Mucosa of stomach (tissue), 1 donor: ENCODE measurements around the gene NOP14.
"Not testable (repeated sequence)": the region's sequence is repeated elsewhere in the genome, so short reads cannot be mapped to it uniquely, and the experiment has no call there.

ENCODE experiments used
- H3K27me3 ChIP-seq: one replicate; pipeline ENCODE4 v1.7.0; 2013; ENCODE audit warnings: mild to moderate bottlenecking, low read length; ENCODE audit not compliant: control insufficient read depth, insufficient read depth
- H3K36me3 ChIP-seq: one replicate; pipeline ENCODE4 v1.7.0; 2013; ENCODE audit warnings: low read length; ENCODE audit not compliant: control insufficient read depth, insufficient read depth
- H3K4me1 ChIP-seq: one replicate; pipeline ENCODE4 v1.7.0; 2013; ENCODE audit warnings: mild to moderate bottlenecking, low read length; ENCODE audit not compliant: control insufficient read depth, insufficient read depth
- H3K4me3 ChIP-seq: one replicate; pipeline ENCODE4 v1.7.0; 2013; ENCODE audit warnings: low read length
- H3K9ac ChIP-seq: one replicate; pipeline ENCODE4 v1.7.0; 2013; ENCODE audit warnings: mild to moderate bottlenecking, low read length, moderate library complexity
- H3K9me3 ChIP-seq: one replicate; pipeline ENCODE4 v1.7.0; 2013; ENCODE audit warnings: mild to moderate bottlenecking, low read length, moderate library complexity; ENCODE audit not compliant: control insufficient read depth
- donor health status: Pancreatic carcinoma.

The NOP14 gene

GRCh38 chr4:2981256-2981819 lies 18.1 kb upstream of the NOP14 start:
- Histone ChIP-seq H3K4me3 (no peak overlapping the region), H3K4me1 (no peaks in the 10 kb centered on the region), H3K27me3 (no peaks in the 10 kb centered on the region), H3K36me3 (no peaks in the 10 kb centered on the region), H3K9ac (no peak overlapping the region), H3K9me3 (no peaks in the 10 kb centered on the region)

GRCh38 chr4:2977211-2978088 lies 14.2 kb upstream of the NOP14 start:
- Histone ChIP-seq H3K4me1 (no peaks in the 10 kb centered on the region), H3K9me3 (no peaks in the 10 kb centered on the region), H3K4me3 (no peak overlapping the region), H3K27me3 (no peaks in the 10 kb centered on the region), H3K36me3 (no peaks in the 10 kb centered on the region), H3K9ac (no peak overlapping the region)

- H3K4me3 ChIP-seq: no peak overlapping the region
- no peaks in the 10 kb centered on the region for H3K36me3 ChIP-seq
- no peaks in the 10 kb centered on the region for H3K4me1 ChIP-seq
- no peaks in the 10 kb centered on the region for H3K9me3 ChIP-seq
- H3K27me3 ChIP-seq: no peaks in the 10 kb centered on the region
- no peak overlapping the region for H3K9ac ChIP-seq
These were observed 8.1 kb upstream of the NOP14 start for GRCh38 chr4:2971275-2971674.

GRCh38 chr4:2968381-2968780 lies 5.2 kb upstream of the NOP14 start:
- no peaks in the 10 kb centered on the region for H3K9me3 ChIP-seq
- H3K4me1 ChIP-seq: no peaks in the 10 kb centered on the region
- H3K27me3 ChIP-seq: no peaks in the 10 kb centered on the region
- no peaks in the 10 kb centered on the region for H3K36me3 ChIP-seq
- H3K9ac ChIP-seq: no peak overlapping the region
- H3K4me3 ChIP-seq: no peak overlapping the region

GRCh38 chr4:2965262-2965661 lies 2.1 kb upstream of the NOP14 start:
- Histone ChIP-seq H3K9ac (no peak overlapping the region), H3K36me3 (no peaks in the 10 kb centered on the region), H3K4me3 (no peak overlapping the region), H3K27me3 (no peaks in the 10 kb centered on the region), H3K9me3 (no peaks in the 10 kb centered on the region), H3K4me1 (peaks cover 13% of the 10 kb centered on the region)

GRCh38 chr4:2964706-2965258 lies 1.6 kb upstream of the NOP14 start:
- Histone ChIP-seq H3K9me3 (no peaks in the 10 kb centered on the region), H3K4me3 (no peak overlapping the region), H3K36me3 (no peaks in the 10 kb centered on the region), H3K4me1 (peaks cover 13% of the 10 kb centered on the region), H3K9ac (no peak overlapping the region), H3K27me3 (no peaks in the 10 kb centered on the region)

- no peaks in the 10 kb centered on the region for H3K27me3 ChIP-seq
- H3K4me3 ChIP-seq: peak overlapping the region; percentile 67
- H3K36me3 ChIP-seq: no peaks in the 10 kb centered on the region
- H3K9ac ChIP-seq: peak overlapping the region; percentile 55
- H3K4me1 ChIP-seq: peaks cover 13% of the 10 kb centered on the region
- no peaks in the 10 kb centered on the region for H3K9me3 ChIP-seq
These were observed 813 bp upstream of the NOP14 start for GRCh38 chr4:2963966-2964471.

- Histone ChIP-seq H3K9ac (peak overlapping the region; percentile 83), H3K4me3 (peak overlapping the region; percentile 67), H3K27me3 (no peaks in the 10 kb centered on the region), H3K36me3 (no peaks in the 10 kb centered on the region), H3K9me3 (no peaks in the 10 kb centered on the region), H3K4me1 (peaks cover 13% of the 10 kb centered on the region)
These were observed 512 bp downstream of the NOP14 start for GRCh38 chr4:2962614-2963174.

GRCh38 chr4:2961811-2962441 lies 1.3 kb downstream of the NOP14 start:
- H3K36me3 ChIP-seq: no peaks in the 10 kb centered on the region
- H3K4me3 ChIP-seq: peak overlapping the region; percentile 67
- peaks cover 13% of the 10 kb centered on the region for H3K4me1 ChIP-seq
- no peaks in the 10 kb centered on the region for H3K27me3 ChIP-seq
- no peaks in the 10 kb centered on the region for H3K9me3 ChIP-seq
- peak overlapping the region; percentile 83 for H3K9ac ChIP-seq

GRCh38 chr4:2961421-2961810 lies 1.8 kb downstream of the NOP14 start:
- H3K27me3 ChIP-seq: no peaks in the 10 kb centered on the region
- no peaks in the 10 kb centered on the region for H3K9me3 ChIP-seq
- H3K4me1 ChIP-seq: peaks cover 13% of the 10 kb centered on the region
- H3K9ac ChIP-seq: peak overlapping the region; percentile 83
- no peaks in the 10 kb centered on the region for H3K36me3 ChIP-seq
- no peak overlapping the region for H3K4me3 ChIP-seq

- not testable (repeated sequence) for H3K27me3 ChIP-seq, H3K36me3 ChIP-seq, H3K9ac ChIP-seq, H3K9me3 ChIP-seq, H3K4me3 ChIP-seq
- peaks cover 13% of the 10 kb centered on the region for H3K4me1 ChIP-seq
These were observed 2.8 kb downstream of the NOP14 start for GRCh38 chr4:2960450-2960849.
